Smooth muscle cell (in vitro differentiated cells): ENCODE results near the gene SLC35A2. TPM values are rescaled to one million over a fixed set of nuclear protein-coding genes. Genes with fewer than 3 reads are reported as not detected.

Experiments
- DNase-seq: peaks from one replicate; lab custom pipeline; 2025; ENCODE audit not compliant: unreplicated experiment; lab: John Stamatoyannopoulos, UW
- H2AFZ ChIP-seq: fragments of 200-600 bp; sonication (generic); 2 replicates; pipeline ENCODE4 v1.6.0; 2016; ENCODE audit warnings: antibody characterized with exemption, low read depth, mild to moderate bottlenecking
- H3F3A ChIP-seq: fragments of 200-600 bp; sonication (generic); 2 replicates; pipeline ENCODE4 v1.6.0; 2017; ENCODE audit warnings: antibody characterized with exemption, low read depth
- H3K27ac ChIP-seq: fragments of 200-600 bp; sonication (generic); 2 replicates; pipeline ENCODE4 v1.5.1; 2016; ENCODE audit warnings: low read depth, mild to moderate bottlenecking
- H3K27me3 ChIP-seq: fragments of 200-600 bp; sonication (generic); 2 replicates; pipeline ENCODE4 v1.6.1; 2016; ENCODE audit warnings: low read depth, mild to moderate bottlenecking
- H3K36me3 ChIP-seq: fragments of 200-600 bp; sonication (generic); 2 replicates; pipeline ENCODE4 v1.5.1; 2016; ENCODE audit warnings: low read depth
- H3K4me1 ChIP-seq: fragments of 200-600 bp; sonication (generic); 2 replicates; pipeline ENCODE4 v1.5.1; 2016; ENCODE audit warnings: low read depth
- H3K4me2 ChIP-seq: fragments of 200-600 bp; sonication (generic); 2 replicates; pipeline ENCODE4 v1.6.0; 2016; ENCODE audit warnings: mild to moderate bottlenecking
- H3K4me3 ChIP-seq: fragments of 200-600 bp; sonication (generic); 2 replicates; pipeline ENCODE4 v1.5.1; 2016; ENCODE audit warnings: mild to moderate bottlenecking
- H3K79me2 ChIP-seq: fragments of 200-600 bp; sonication (generic); 2 replicates; pipeline ENCODE4 v1.6.0; 2016; ENCODE audit warnings: low read depth, mild to moderate bottlenecking
- H3K9ac ChIP-seq: fragments of 200-600 bp; sonication (generic); 2 replicates; pipeline ENCODE4 v1.6.0; 2016; ENCODE audit warnings: low read depth
- H3K9me3 ChIP-seq: fragments of 200-600 bp; sonication (generic); replicated peaks from 2 replicates; pipeline ENCODE4 v1.5.1; 2016; ENCODE audit warnings: low read depth
- H4K20me1 ChIP-seq: fragments of 200-600 bp; sonication (generic); 2 replicates; pipeline ENCODE4 v1.6.0; 2016; ENCODE audit warnings: low read depth
- CTCF ChIP-seq: fragments of 200-600 bp; sonication (generic); IDR thresholded peaks from 2 replicates; pipeline ENCODE4 v1.5.1; 2017; ENCODE audit warnings: borderline replicate concordance, mild to moderate bottlenecking, antibody characterized with exemption; ENCODE audit not compliant: insufficient read depth, poor library complexity, severe bottlenecking
- WGBS: methylation state at CpG from one replicate; pipeline ENCODE4 v1.1.7; 2016; ENCODE audit warnings: low lambda C conversion rate; 5-methylcytosine and 5-hydroxymethylcytosine counted together
- polyA plus RNA-seq: library from polyadenylated mRNA; unstranded; fragments of >200 nt; fragmentation: Nextera tagmentation; extraction: Ambion mirVana; gene quantifications from 2 replicates; pipeline ENCODE4 v1.2.1, GENCODE V29; 2016
- total RNA-seq: library from RNA; depleted of rRNA; stranded (reverse); fragments of >200 nt; gene quantifications from 2 replicates; pipeline ENCODE4 v1.2.3, GENCODE V29; 2014

Gene SLC35A2
- total RNA-seq (72.0 and 73.3 TPM in 2 replicates), polyA plus RNA-seq (98.2 and 99.9 TPM in 2 replicates)

DNA sequence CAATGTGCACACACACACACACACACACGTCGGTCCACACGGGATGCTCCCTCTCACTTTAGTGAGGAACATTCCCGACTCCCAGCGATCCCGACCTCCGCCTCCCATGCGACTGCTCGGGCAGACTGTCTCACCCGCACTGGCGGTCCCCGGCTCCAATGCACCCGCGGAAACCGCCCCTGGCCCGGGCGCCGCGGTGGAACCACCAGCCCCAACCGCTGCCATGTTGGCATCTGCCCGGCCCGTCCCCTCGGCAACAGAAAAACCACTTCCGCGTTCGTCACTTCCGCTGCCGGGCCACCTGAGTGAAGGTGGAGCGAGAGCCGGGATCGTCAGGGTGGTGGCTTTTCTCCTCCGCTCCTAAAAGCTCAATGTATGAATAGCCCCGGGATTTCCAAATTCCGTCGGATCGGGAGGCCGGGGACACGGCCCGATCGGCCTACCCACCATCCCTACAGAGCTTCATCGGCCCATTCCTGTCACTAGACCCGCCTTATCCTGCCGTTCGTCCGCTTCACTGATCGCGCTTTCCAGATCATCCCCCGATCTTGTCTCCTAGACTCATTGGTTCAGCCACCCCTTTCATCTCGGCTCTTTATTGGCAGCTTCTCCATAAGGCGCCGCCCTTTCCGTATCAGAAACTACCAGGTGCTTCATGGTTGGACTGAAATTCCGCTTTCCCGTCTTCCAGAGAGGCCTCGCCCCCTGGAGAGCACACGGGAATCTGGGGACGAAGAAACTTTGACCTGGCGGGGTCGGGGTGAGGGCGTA, at the start of gene SLC35A2:
Gene SLC35A2, minus strand, starts transcription at position 235 of the 771 bp plus-strand sequence. Its CDS starts 10 bp downstream, at position 225.
- DNase-seq = peak; percentile 35
- peaks cover 3% of the 10 kb centered on the region for H3K4me1 ChIP-seq
- peak within 1 kb of the TSS; percentile 94 for H3K9ac ChIP-seq

GRCh38 chrX:48960291-48960690, 48.8 kb upstream of the SLC35A2 start:
- no peak for TF ChIP-seq CTCF
- H4K20me1 ChIP-seq = peaks cover 15% of the 10 kb centered on the region
- H3K9ac ChIP-seq = no peak overlapping the region
- 92% methylated on average over 2 of the region's 2 CpGs for WGBS
- no peak overlapping the region for H3K4me2 ChIP-seq
- no peaks in the 10 kb centered on the region for H3K27me3 ChIP-seq
- H3K4me1 ChIP-seq = no peaks in the 10 kb centered on the region
- no peak overlapping the region for H2AFZ ChIP-seq
- H3K79me2 ChIP-seq = peaks cover 18% of the 10 kb centered on the region
- no peaks in the 10 kb centered on the region for H3K9me3 ChIP-seq
- no peak for DNase-seq
- H3F3A ChIP-seq = peaks cover 6% of the 10 kb centered on the region
- H3K27ac ChIP-seq = no peak overlapping the region
- no peak overlapping the region for H3K4me3 ChIP-seq
- no peaks in the 10 kb centered on the region for H3K36me3 ChIP-seq

More for the DNA sequence above, at the start of gene SLC35A2:
- H3K36me3 ChIP-seq = no peaks in the 10 kb centered on the region
- peak within 1 kb of the TSS; percentile 68 for H3K4me3 ChIP-seq
- TF ChIP-seq CTCF = no peak
- H3K9me3 ChIP-seq = no peaks in the 10 kb centered on the region
- no peaks in the 10 kb centered on the region for H3K27me3 ChIP-seq
- H2AFZ ChIP-seq = peak within 1 kb of the TSS; percentile 61
- H3K79me2 ChIP-seq = peaks cover 32% of the 10 kb centered on the region
- H3K27ac ChIP-seq = peak within 1 kb of the TSS; percentile 86
- H4K20me1 ChIP-seq = peaks cover 18% of the 10 kb centered on the region
- H3F3A ChIP-seq = no peaks in the 10 kb centered on the region
- peak within 1 kb of the TSS; percentile 93 for H3K4me2 ChIP-seq
- WGBS = 40% methylated on average over 60 of the region's 60 CpGs

DNA sequence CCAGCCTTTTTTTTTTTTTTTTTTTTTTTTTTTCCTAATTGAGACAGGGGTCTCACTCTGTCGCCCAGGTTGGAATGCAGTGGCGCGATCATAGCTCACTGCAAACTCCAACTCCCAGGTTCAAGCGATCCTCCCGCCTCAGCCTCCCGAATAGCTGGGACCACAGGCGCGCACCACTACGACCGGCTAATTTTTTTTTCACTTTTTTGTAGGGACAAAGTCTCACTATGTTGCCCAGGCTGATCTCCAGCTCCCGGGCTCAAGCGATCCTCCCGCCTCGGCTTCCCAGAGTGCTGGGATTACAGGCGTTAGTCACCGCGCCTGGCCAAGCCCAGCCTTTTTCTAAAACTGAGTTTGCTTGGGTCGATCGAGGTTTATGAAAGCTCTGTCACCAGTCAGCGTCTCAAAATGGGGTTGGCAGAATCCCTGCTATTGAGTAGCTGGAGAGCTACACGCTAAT, 47.2 kb upstream of the SLC35A2 start:
- Histone ChIP-seq H3K79me2 (peaks cover 31% of the 10 kb centered on the region), H3K4me2 (peak overlapping the region; percentile 83), H3K36me3 (no peaks in the 10 kb centered on the region), H3K4me1 (no peaks in the 10 kb centered on the region), H4K20me1 (peaks cover 30% of the 10 kb centered on the region), H2AFZ (no peak overlapping the region), H3K27ac (peak overlapping the region; percentile 99), H3K9ac (peak overlapping the region; percentile 95), H3K9me3 (no peaks in the 10 kb centered on the region), H3K4me3 (peak overlapping the region; percentile 61), H3F3A (peaks cover 6% of the 10 kb centered on the region), H3K27me3 (no peaks in the 10 kb centered on the region)
- WGBS = 46% methylated on average over 21 of the region's 21 CpGs
- peak; percentile 49 for DNase-seq
- TF ChIP-seq CTCF = no peak
